ENCODE data around the gene SORCS2. TPM values are rescaled to one million over a fixed set of nuclear protein-coding genes. Genes with fewer than 3 reads are reported as not detected.

SORCS2 gene
- total RNA-seq, 1 donor from 2014 or later = 3.0 TPM

DNA sequence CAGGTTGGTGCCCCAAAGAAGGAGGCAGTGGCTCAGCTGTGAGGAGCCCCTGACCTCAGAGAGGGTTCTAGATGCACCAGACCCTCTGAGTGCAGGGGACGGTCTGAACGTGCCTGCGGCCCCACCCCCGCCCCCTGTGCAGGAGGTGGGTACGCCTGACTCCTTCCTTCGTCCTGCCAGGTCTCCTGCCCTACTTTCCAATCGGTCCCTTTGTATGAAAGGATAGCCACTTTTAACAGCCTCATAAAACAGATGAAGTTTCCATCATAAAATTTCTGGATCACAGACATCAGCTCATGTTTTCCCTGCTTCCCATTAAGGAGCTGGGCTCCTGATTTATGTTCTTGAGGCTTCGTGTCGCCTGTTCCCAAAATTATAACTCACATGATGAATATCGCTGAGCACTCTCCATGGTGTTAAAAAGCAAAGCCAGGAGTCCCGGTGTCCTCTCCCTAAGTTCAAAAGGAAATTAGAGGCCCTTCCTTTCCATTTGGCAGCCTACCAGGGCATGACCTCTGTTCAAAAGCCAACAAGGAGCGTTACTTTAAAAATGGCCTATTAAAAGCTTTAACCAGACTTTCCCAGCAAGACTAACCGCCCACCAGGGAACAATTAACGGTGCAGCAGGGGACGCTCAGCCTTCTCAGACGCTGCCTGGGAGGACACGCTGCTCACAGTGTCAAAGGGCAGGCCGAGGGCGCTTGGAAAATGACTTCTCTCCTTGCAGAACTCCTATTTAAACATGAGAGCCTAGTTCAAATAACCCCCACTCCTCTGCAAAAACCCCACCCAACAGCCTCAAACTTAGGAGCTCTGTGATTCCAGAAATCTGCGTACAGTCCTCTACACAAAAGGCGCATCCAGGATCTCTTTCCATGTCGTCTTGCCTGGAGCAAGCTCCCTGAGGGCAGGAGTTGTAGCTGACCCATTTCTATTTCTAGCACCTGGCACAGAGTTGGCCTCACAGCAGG lies 565.4 kb downstream of the SORCS2 start:
- Mint-ChIP-seq H3K36me3 (ENCODE audit: unreplicated experiment) (peaks cover 11% of the 10 kb centered on the region), H3K27me3 (ENCODE audit: unreplicated experiment) (no peaks in the 10 kb centered on the region), H3K4me3 (ENCODE audit: unreplicated experiment) (no peak overlapping the region), H3K9me3 (ENCODE audit: unreplicated experiment) (no peaks in the 10 kb centered on the region), H3K4me1 (ENCODE audit: unreplicated experiment) (peaks cover 5% of the 10 kb centered on the region), H3K27ac (ENCODE audit: unreplicated experiment) (no peak overlapping the region)
- no peak for DNase-seq (ENCODE audit: extremely low spot score, unreplicated experiment)
- no peak for TF ChIP-seq CTCF (IDR thresholded peaks at IDR 0.05)

- peaks cover 13% of the 10 kb centered on the region for H3K36me3 Mint-ChIP-seq (ENCODE audit: unreplicated experiment)
- H3K27ac Mint-ChIP-seq (ENCODE audit: unreplicated experiment) = no peak overlapping the region
- no peaks in the 10 kb centered on the region for H3K9me3 Mint-ChIP-seq (ENCODE audit: unreplicated experiment)
- peaks cover 5% of the 10 kb centered on the region for H3K4me1 Mint-ChIP-seq (ENCODE audit: unreplicated experiment)
- no peaks in the 10 kb centered on the region for H3K27me3 Mint-ChIP-seq (ENCODE audit: unreplicated experiment)
- no peak for DNase-seq (ENCODE audit: extremely low spot score, unreplicated experiment)
- TF ChIP-seq CTCF (IDR thresholded peaks at IDR 0.05) = no peak
- H3K4me3 Mint-ChIP-seq (ENCODE audit: unreplicated experiment) = no peak overlapping the region
Measured at GRCh38 chr4:7758476-7758875, 566.1 kb downstream of the SORCS2 start.

- peaks cover 17% of the 10 kb centered on the region for H3K36me3 Mint-ChIP-seq (ENCODE audit: unreplicated experiment)
- no peak for DNase-seq (ENCODE audit: extremely low spot score, unreplicated experiment)
- no peaks in the 10 kb centered on the region for H3K9me3 Mint-ChIP-seq (ENCODE audit: unreplicated experiment)
- no peaks in the 10 kb centered on the region for H3K27me3 Mint-ChIP-seq (ENCODE audit: unreplicated experiment)
- H3K4me1 Mint-ChIP-seq (ENCODE audit: unreplicated experiment) = peaks cover 5% of the 10 kb centered on the region
- no peak overlapping the region for H3K4me3 Mint-ChIP-seq (ENCODE audit: unreplicated experiment)
- TF ChIP-seq CTCF (IDR thresholded peaks at IDR 0.05) = no peak
- no peak overlapping the region for H3K27ac Mint-ChIP-seq (ENCODE audit: unreplicated experiment)
Measured at GRCh38 chr4:7759216-7759615, 566.9 kb downstream of the SORCS2 start.

DNA sequence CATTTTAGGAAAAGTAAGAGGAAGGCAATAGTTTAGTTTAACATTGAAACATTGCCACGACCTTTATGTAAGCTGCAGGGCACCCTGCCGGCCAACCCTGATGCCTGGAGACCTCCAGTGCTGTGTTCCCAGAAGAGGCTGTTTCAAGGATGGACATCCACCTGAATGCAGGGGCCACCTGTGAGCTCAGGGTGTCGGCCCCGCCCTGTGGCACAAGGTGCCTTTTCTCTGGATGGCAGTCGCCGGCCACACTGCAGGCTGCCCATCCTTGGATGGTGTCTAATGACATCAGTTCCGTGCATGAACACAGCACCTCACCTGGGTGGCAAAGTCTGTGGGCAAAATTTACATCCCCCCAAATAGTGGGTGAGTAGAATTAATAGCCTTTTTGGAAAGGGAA lies 567.3 kb downstream of the SORCS2 start:
- Mint-ChIP-seq H3K36me3 (ENCODE audit: unreplicated experiment) (peaks cover 17% of the 10 kb centered on the region), H3K9me3 (ENCODE audit: unreplicated experiment) (no peaks in the 10 kb centered on the region), H3K4me1 (ENCODE audit: unreplicated experiment) (peaks cover 5% of the 10 kb centered on the region)

More for the DNA sequence above, 567.3 kb downstream of the SORCS2 start:
- no peaks in the 10 kb centered on the region for H3K27me3 Mint-ChIP-seq (ENCODE audit: unreplicated experiment)
- TF ChIP-seq CTCF (IDR thresholded peaks at IDR 0.05) = no peak
- H3K27ac Mint-ChIP-seq (ENCODE audit: unreplicated experiment) = peak overlapping the region; percentile 53
- H3K4me3 Mint-ChIP-seq (ENCODE audit: unreplicated experiment) = no peak overlapping the region
- DNase-seq (ENCODE audit: extremely low spot score, unreplicated experiment) = no peak
